Measurements from ENCODE around the gene LEFTY1.

DNA sequence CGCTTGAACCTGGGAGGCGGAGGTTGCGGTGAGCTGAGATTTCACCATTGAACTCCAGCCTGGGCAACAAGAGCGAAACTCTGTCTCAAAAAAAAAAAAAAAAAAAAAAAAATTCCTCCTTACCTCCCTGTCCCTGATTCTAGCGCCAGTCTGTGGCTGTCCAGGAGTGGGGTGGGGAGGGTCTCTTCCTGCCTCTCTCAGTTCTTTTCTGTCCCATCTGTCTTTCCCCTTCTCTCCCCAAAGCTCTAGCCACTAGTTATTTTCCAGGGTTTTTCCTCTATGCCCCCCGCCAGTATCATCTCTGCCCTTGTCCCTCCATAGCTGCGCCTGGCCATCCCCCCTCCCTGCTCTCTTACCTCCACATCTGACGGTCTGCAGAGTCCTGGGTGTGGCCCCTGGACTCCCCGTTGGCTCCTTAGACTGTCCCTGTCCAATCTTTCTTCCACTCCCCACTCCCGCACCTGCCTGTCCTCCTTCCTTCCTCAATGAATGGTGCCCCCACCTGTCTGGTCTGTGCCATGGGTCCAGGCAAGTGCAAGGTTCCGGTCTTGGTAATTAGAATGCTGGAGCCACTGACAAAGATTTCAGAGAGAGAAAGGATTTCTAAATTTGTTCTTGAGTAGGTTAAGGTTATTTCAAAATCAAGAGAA lies 5.2 kb downstream of the LEFTY1 start:
- no peak for TF ChIP-seq GATA2 (IDR thresholded peaks at IDR 0.05; ENCODE audit: low read depth, low read length)
- TF ChIP-seq GATA3 (IDR thresholded peaks at IDR 0.05; ENCODE audit: low read depth, low read length): no peak

Measured in SH-SY5Y (cell line).